PFSK-1 (cell line): Measurements from ENCODE around the gene POMC.

Source experiments
- FOXP2 ChIP-seq: optimal IDR thresholded peaks from 2 replicates; pipeline ENCODE3; 2011; ENCODE audit warnings: borderline replicate concordance, control low read depth, inconsistent platforms; ENCODE audit not compliant: insufficient read depth; ENCODE audit errors: extremely low read length, extremely low read depth
- POLR2AphosphoS5 ChIP-seq: IDR thresholded peaks from 2 replicates; pipeline ENCODE4 v1.6.1; 2012; ENCODE audit warnings: low read depth, mild to moderate bottlenecking, control low read depth, low read length, moderate library complexity
- REST ChIP-seq, 2 experiments: IDR thresholded peaks; 2 replicates each; pipeline versions ENCODE4 v1.6.1 to v1.8.0; 2011 to 2012; ENCODE audit warnings: low read depth in 2 of 2, low read length in 2 of 2, control low read depth in 1 of 2, inconsistent platforms in 1 of 2, mild to moderate bottlenecking in 1 of 2, moderate library complexity in 1 of 2; ENCODE audit not compliant: insufficient read depth in 1 of 2
- SIN3A ChIP-seq: IDR thresholded peaks from 2 replicates; pipeline ENCODE4 v1.6.1; 2012; ENCODE audit warnings: mild to moderate bottlenecking, low read length, moderate library complexity, borderline replicate concordance; ENCODE audit not compliant: insufficient read depth
- TAF1 ChIP-seq: IDR thresholded peaks from 2 replicates; pipeline ENCODE4 v1.6.1; 2012; ENCODE audit warnings: low read length, control low read depth, borderline replicate concordance; ENCODE audit not compliant: insufficient read depth

GRCh38 chr2:25146896-25147295 lies 21.5 kb downstream of the POMC start:
- TF ChIP-seq FOXP2 (no peak), TAF1 (no peak), REST (IDR thresholded peaks at IDR 0.05; ENCODE audit: insufficient read depth in 1 of 2, low read depth in 2 of 2, low read length in 2 of 2) (no peak), POLR2AphosphoS5 (no peak), SIN3A (no peak)
